ENCODE data around the gene DEPDC5.

DNA sequence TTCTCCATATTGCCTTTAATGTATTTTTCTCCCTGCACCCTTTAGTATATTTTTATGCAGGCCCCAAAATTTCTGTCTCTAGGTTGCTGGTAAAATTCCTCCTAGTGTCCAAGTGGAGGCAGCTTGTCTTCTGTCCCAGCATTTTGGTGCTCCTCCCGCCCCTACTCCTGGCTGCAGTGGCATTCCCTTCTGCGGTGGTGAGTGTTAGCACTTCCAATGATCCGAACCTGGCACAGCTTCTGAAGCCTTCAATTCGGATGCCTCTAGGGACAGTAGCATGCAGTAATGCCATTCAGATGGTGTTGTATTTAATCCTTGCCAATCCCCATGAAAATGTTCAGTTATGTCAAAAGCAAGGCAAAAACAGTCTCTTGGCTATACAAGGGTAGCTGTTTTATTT lies 196.4 kb downstream of the DEPDC5 start:
- TF ChIP-seq, protein P1, sequence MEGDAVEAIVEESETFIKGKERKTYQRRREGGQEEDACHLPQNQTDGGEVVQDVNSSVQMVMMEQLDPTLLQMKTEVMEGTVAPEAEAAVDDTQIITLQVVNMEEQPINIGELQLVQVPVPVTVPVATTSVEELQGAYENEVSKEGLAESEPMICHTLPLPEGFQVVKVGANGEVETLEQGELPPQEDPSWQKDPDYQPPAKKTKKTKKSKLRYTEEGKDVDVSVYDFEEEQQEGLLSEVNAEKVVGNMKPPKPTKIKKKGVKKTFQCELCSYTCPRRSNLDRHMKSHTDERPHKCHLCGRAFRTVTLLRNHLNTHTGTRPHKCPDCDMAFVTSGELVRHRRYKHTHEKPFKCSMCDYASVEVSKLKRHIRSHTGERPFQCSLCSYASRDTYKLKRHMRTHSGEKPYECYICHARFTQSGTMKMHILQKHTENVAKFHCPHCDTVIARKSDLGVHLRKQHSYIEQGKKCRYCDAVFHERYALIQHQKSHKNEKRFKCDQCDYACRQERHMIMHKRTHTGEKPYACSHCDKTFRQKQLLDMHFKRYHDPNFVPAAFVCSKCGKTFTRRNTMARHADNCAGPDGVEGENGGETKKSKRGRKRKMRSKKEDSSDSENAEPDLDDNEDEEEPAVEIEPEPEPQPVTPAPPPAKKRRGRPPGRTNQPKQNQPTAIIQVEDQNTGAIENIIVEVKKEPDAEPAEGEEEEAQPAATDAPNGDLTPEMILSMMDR (IDR thresholded peaks at IDR 0.05), result no peak
- TF ChIP-seq POLR2AphosphoS5 (IDR thresholded peaks at IDR 0.05; ENCODE audit: insufficient read depth in 1 of 2, low read depth in 1 of 2) (no peak), POLR2A (IDR thresholded peaks at IDR 0.05) (no peak)

Measured in vagina (tissue), 2 donors.